H1 (cell line): ENCODE data around the gene FANCM. TPM values are rescaled to one million over a fixed set of nuclear protein-coding genes. Genes with fewer than 3 reads are reported as not detected.

ENCODE experiments used
- CTCF ChIA-PET: fragments of 300-600 bp; sonication (Branson Sonifier 250); formaldehyde crosslinking; loops from one replicate; lab custom pipeline; 2021; ENCODE audit not compliant: partially characterized antibody; lab: Charles Lee
- POLR2A ChIA-PET: fragments of 300-600 bp; sonication (Branson Sonifier 250); formaldehyde crosslinking; loops from one replicate; lab custom pipeline; 2021; ENCODE audit warnings: inconsistent platforms; ENCODE audit not compliant: partially characterized antibody; lab: Charles Lee
- DNase-seq, 2 experiments: peaks; one replicate each; pipeline versions ENCODE4 v3.0.0 to v3.0.0-alpha.2; 2010 to 2022; ENCODE audit warnings: low spot score in 2 of 2, low read depth in 1 of 2, mixed read lengths in 1 of 2
- FAIRE-seq: peaks from 2 replicates; lab custom pipeline; 2011; peaks lifted over from hg19 to GRCh38; lab: Jason Lieb, UNC
- H2AFZ ChIP-seq: 2 replicates; pipeline ENCODE4 v1.8.1; 2012; ENCODE audit warnings: low read length, inconsistent platforms
- H2AK5ac ChIP-seq: 2 replicates; pipeline ENCODE4 v1.6.1; 2013; ENCODE audit warnings: low read depth, low read length
- H2BK120ac ChIP-seq: replicated peaks from 2 replicates; pipeline ENCODE3; 2013; ENCODE audit warnings: low read depth, low read length, inconsistent platforms
- H2BK12ac ChIP-seq: 2 replicates; pipeline ENCODE4 v1.6.1; 2013; ENCODE audit warnings: low read depth, low read length
- H2BK15ac ChIP-seq: 2 replicates; pipeline ENCODE4 v1.6.1; 2013; ENCODE audit warnings: low read length
- H2BK20ac ChIP-seq: 2 replicates; pipeline ENCODE4 v1.6.1; 2013; ENCODE audit warnings: low read length
- H2BK5ac ChIP-seq: 2 replicates; pipeline ENCODE4 v1.6.1; 2013; ENCODE audit warnings: low read depth, low read length
- H3K14ac ChIP-seq: 2 replicates; pipeline ENCODE4 v1.6.1; 2013; ENCODE audit warnings: inconsistent platforms; ENCODE audit not compliant: insufficient read length
- H3K18ac ChIP-seq: 2 replicates; pipeline ENCODE4 v1.6.1; 2013; ENCODE audit warnings: low read length; ENCODE audit errors: extremely low read depth
- H3K23ac ChIP-seq: 2 replicates; pipeline ENCODE4 v1.6.1; 2013; ENCODE audit warnings: inconsistent platforms; ENCODE audit not compliant: insufficient read length
- H3K23me2 ChIP-seq: 2 replicates; pipeline ENCODE4 v1.6.1; 2013; ENCODE audit warnings: low read depth, low read length
- H3K27ac ChIP-seq: 2 replicates; pipeline ENCODE4 v1.6.1; 2011; ENCODE audit warnings: low read depth, low read length, inconsistent platforms
- H3K27me3 ChIP-seq, 4 experiments: replicated peaks in 1 of 4; 1 replicate in 1 of 4; 2 replicates in 3 of 4; pipeline versions ENCODE4 v1.6.1 to v1.8.1; 2011 to 2013; ENCODE audit warnings: low read length in 3 of 4, mild to moderate bottlenecking in 3 of 4, inconsistent platforms in 2 of 4, mixed read lengths in 2 of 4, moderate library complexity in 1 of 4; ENCODE audit not compliant: control insufficient read depth in 3 of 4, insufficient read depth in 3 of 4; ENCODE audit errors: extremely low read depth in 1 of 4
- H3K36me3 ChIP-seq, 4 experiments: 2 replicates each; pipeline versions ENCODE4 v1.6.1 to v1.8.1; 2011 to 2013; ENCODE audit warnings: mild to moderate bottlenecking in 4 of 4, low read length in 3 of 4, moderate library complexity in 2 of 4, control low read depth in 1 of 4, inconsistent platforms in 1 of 4; ENCODE audit not compliant: insufficient read depth in 4 of 4, control insufficient read depth in 2 of 4
- H3K4ac ChIP-seq: replicated peaks from 2 replicates; pipeline ENCODE3; 2013; ENCODE audit warnings: low read length, low read depth, mixed read lengths, inconsistent platforms; ENCODE audit not compliant: insufficient read length
- H3K4me1 ChIP-seq, 4 experiments: replicated peaks in 1 of 4; 1 replicate in 1 of 4; 2 replicates in 3 of 4; pipeline versions ENCODE4 v1.6.1 to v1.8.1; 2011 to 2013; ENCODE audit warnings: low read length in 3 of 4, inconsistent platforms in 2 of 4, mixed read lengths in 1 of 4; ENCODE audit not compliant: insufficient read depth in 4 of 4, control insufficient read depth in 3 of 4
- H3K4me2 ChIP-seq, 2 experiments: 2 replicates each; pipeline versions ENCODE4 v1.6.1 to v1.8.1; 2011 to 2013; ENCODE audit warnings: low read depth in 2 of 2, low read length in 2 of 2, control low read depth in 1 of 2, inconsistent platforms in 1 of 2, mild to moderate bottlenecking in 1 of 2; ENCODE audit not compliant: insufficient read depth in 1 of 2
- H3K4me3 ChIP-seq, 4 experiments: fragments of 200-600, 300-600 bp in 1 of 4; sonication (generic), shearing (Covaris generic), sonication (Bioruptor Twin) in 1 of 4; 2 replicates each; pipeline versions ENCODE4 v1.5.1 to v1.8.1; 2011 to 2016; ENCODE audit warnings: low read length in 4 of 4, low read depth in 3 of 4, control low read depth in 2 of 4, inconsistent platforms in 2 of 4, mild to moderate bottlenecking in 2 of 4, mixed read lengths in 1 of 4, moderate library complexity in 1 of 4; ENCODE audit not compliant: insufficient read depth in 2 of 4; ENCODE audit errors: extremely low read depth in 1 of 4
- H3K56ac ChIP-seq: replicated peaks from 2 replicates; pipeline ENCODE3; 2013; ENCODE audit warnings: low read depth, mild to moderate bottlenecking, mixed read lengths, low read length, inconsistent platforms; ENCODE audit not compliant: insufficient read length
- H3K79me1 ChIP-seq: 2 replicates; pipeline ENCODE4 v1.6.1; 2013; ENCODE audit warnings: low read depth, low read length, control low read depth
- H3K79me2 ChIP-seq, 2 experiments: 2 replicates each; pipeline versions ENCODE4 v1.6.1 to v1.8.1; 2012 to 2013; ENCODE audit warnings: low read length in 2 of 2, mild to moderate bottlenecking in 2 of 2, inconsistent platforms in 1 of 2; ENCODE audit not compliant: insufficient read depth in 2 of 2, control insufficient read depth in 1 of 2
- H3K9ac ChIP-seq, 4 experiments: replicated peaks in 1 of 4; 1 replicate in 1 of 4; 2 replicates in 3 of 4; pipeline versions ENCODE4 v1.6.1 to v1.8.1; 2011 to 2013; ENCODE audit warnings: low read depth in 3 of 4, low read length in 3 of 4, control low read depth in 2 of 4, mild to moderate bottlenecking in 2 of 4, moderate library complexity in 2 of 4, inconsistent platforms in 1 of 4; ENCODE audit errors: extremely low read depth in 1 of 4
- H3K9me3 ChIP-seq, 2 experiments: 2 replicates each; pipeline versions ENCODE4 v1.6.1 to v1.8.1; 2012 to 2013; ENCODE audit warnings: mild to moderate bottlenecking in 2 of 2, moderate library complexity in 2 of 2, control low read depth in 1 of 2, inconsistent platforms in 1 of 2, low read depth in 1 of 2, low read length in 1 of 2, mixed read lengths in 1 of 2; ENCODE audit not compliant: insufficient read depth in 2 of 2
- H4K20me1 ChIP-seq, 2 experiments: replicated peaks in 1 of 2; 2 replicates each; pipeline versions ENCODE3 to v1.8.1; 2011 to 2013; ENCODE audit warnings: inconsistent platforms in 2 of 2, low read length in 2 of 2, mild to moderate bottlenecking in 1 of 2; ENCODE audit not compliant: insufficient read depth in 2 of 2, control insufficient read depth in 1 of 2
- H4K5ac ChIP-seq: 2 replicates; pipeline ENCODE4 v1.6.1; 2013; ENCODE audit warnings: low read length, low read depth, mixed read lengths, inconsistent platforms; ENCODE audit not compliant: insufficient read length
- H4K8ac ChIP-seq: 2 replicates; pipeline ENCODE4 v1.8.0; 2013; ENCODE audit warnings: mild to moderate bottlenecking, moderate library complexity, low read length, inconsistent platforms; ENCODE audit not compliant: insufficient read depth; ENCODE audit errors: extremely low read depth
- H4K91ac ChIP-seq: replicated peaks from 2 replicates; pipeline ENCODE3; 2013; ENCODE audit warnings: low read length, mixed read lengths, inconsistent platforms; ENCODE audit not compliant: insufficient read length
- BRCA1 ChIP-seq: IDR thresholded peaks from 2 replicates; pipeline ENCODE4 v1.6.1; 2012; ENCODE audit warnings: low read depth, low read length, improper control_type of control experiment
- EGR1 ChIP-seq: IDR thresholded peaks from 2 replicates; pipeline ENCODE4 v1.6.1; 2011; ENCODE audit warnings: low read depth, low read length, borderline replicate concordance
- FOSL1 ChIP-seq: IDR thresholded peaks from 2 replicates; pipeline ENCODE4 v1.6.1; 2011; ENCODE audit warnings: mild to moderate bottlenecking, low read depth, low read length, moderate library complexity; ENCODE audit not compliant: insufficient read depth
- HDAC6 ChIP-seq: IDR thresholded peaks from one replicate; pipeline ENCODE4 v1.7.1; 2012; ENCODE audit warnings: low read depth, mild to moderate bottlenecking, inconsistent platforms, low read length, moderate library complexity
- KDM1A ChIP-seq: fragments of 200-600, 300-600 bp; sonication (generic); IDR thresholded peaks from 2 replicates; pipeline ENCODE4 v1.7.1; 2016; ENCODE audit warnings: mild to moderate bottlenecking, low read length, borderline replicate concordance
- TAF7 ChIP-seq: optimal IDR thresholded peaks from 2 replicates; pipeline ENCODE3; 2011; ENCODE audit warnings: low read depth, mild to moderate bottlenecking, inconsistent platforms, low read length, moderate library complexity, borderline replicate concordance
- USF2 ChIP-seq: IDR thresholded peaks from 2 replicates; pipeline ENCODE4 v1.6.1; 2011; ENCODE audit warnings: low read length, improper control_type of control experiment
- WGBS, 2 experiments: shearing (Covaris generic) in 1 of 2; methylation state at CpG; one replicate each; pipeline versions ENCODE4 v1.1.6 to v1.1.7; 2013 to 2015; ENCODE audit warnings: low lambda C conversion rate in 2 of 2, mixed read lengths in 2 of 2, inconsistent platforms in 1 of 2, low coverage in 1 of 2, missing lambda C conversion rate in 1 of 2; ENCODE audit not compliant: insufficient replicate concordance in 2 of 2, insufficient coverage in 1 of 2, insufficient read length in 1 of 2; ENCODE audit errors: extremely low coverage in 1 of 2, missing lambda C conversion rate in 1 of 2; 5-methylcytosine and 5-hydroxymethylcytosine counted together
- polyA plus RNA-seq, 7 experiments: library from polyadenylated mRNA; depleted of rRNA in 3 of 7; stranded (reverse) in 5 of 7; unstranded in 2 of 7; fragments of >200 nt in 5 of 7; fragments of 200-250 nt in 2 of 7; gene quantifications; 1 replicate in 5 of 7; 2 replicates in 1 of 7; 4 replicates in 1 of 7; pipeline versions ENCODE4 v1.2.1 to v1.2.3, GENCODE V29; 2011 to 2013; ENCODE audit warnings: missing spikeins in 2 of 7, mixed read lengths in 2 of 7
- total RNA-seq: library from RNA; stranded (reverse); fragmentation: NEBNext Ultra II Directional; extraction: Animal tissue kit (Norgen Biotek cat#: 25700); gene quantifications from 2 replicates; pipeline ENCODE4 v1.2.1, GENCODE V29; 2021
- TF ChIP-seq, protein P1 (sequence below): IDR thresholded peaks from 2 replicates; pipeline ENCODE4 v1.6.1; 2012; ENCODE audit warnings: inconsistent platforms
- TF ChIP-seq, protein P2 (sequence below): IDR thresholded peaks from 2 replicates; pipeline ENCODE4 v1.6.1; 2011; ENCODE audit warnings: low read depth, mild to moderate bottlenecking, low read length; ENCODE audit not compliant: insufficient read depth

FANCM gene
- total and polyA plus RNA-seq, 2 of the 8 experiments (the other 6 are each of a cell fraction or from before 2014, with no cell fraction given) = 3.2 to 10.5 TPM

DNA sequence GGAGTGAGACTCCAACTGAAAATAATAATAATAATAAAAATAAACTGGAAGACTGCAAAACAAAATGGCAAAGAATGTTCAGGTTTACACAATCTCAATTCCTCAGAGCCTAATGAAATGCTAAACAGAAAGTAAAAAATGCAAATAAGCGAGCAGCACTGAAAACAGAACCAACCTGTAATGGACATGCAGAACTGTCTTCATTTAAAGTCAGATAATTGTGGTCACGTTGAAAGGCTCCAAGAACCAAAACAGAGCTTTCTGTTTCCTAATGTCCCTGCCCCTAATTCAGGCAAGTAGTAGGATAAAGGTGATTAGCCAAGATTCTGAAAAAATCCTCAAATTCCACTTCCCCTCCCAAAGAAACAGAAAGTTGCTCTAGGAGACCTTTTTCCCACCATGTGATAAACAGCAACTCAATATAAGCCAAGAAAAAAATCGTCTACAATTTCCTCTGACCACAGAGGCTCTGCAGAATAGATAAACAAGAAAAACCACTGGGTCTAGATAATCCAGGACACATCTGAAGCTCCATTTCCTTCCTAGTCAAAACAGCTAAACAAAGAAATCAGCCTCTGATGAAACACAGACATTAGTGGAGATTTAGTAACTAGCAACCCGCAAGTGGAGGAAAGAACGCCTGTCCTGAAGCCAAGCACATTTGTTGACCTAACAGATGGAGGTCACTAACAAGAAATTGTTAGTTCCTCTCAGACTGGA is 114.3 kb downstream of the FANCM start:
- no peak overlapping the region for H3K9ac ChIP-seq
- no peak overlapping the region for H3K56ac ChIP-seq
- H4K8ac ChIP-seq = no peak overlapping the region
- no peak overlapping the region for H3K4me3 ChIP-seq
- no peak overlapping the region for H2BK120ac ChIP-seq
- H2BK15ac ChIP-seq = no peak overlapping the region
- no peak overlapping the region for H3K4ac ChIP-seq
- no peak overlapping the region; a peak in 1 of 4 replicates for H3K4me2 ChIP-seq
- H3K18ac ChIP-seq = no peak overlapping the region
- peaks cover 5% of the 10 kb centered on the region for H3K79me1 ChIP-seq
- H3K14ac ChIP-seq = no peak overlapping the region
- H3K23ac ChIP-seq = no peak overlapping the region
- POLR2A ChIA-PET = no interaction called here
- CTCF ChIA-PET = interaction anchor here (1.3 kb wide), 1 partner anchor 19 kb away, joined by 4 read pairs; no protein-coding TSS in a partner anchor
- peaks cover 0 to 5% (median 2%) of the 10 kb centered on the region in 4 experiments; a peak in 2 of 7 replicates for H3K4me1 ChIP-seq
- no peaks in the 10 kb centered on the region; a peak in 1 of 7 replicates for H3K27me3 ChIP-seq
- H3K79me2 ChIP-seq = peaks cover 44 to 80% of the 10 kb centered on the region in 2 experiments
- no peak overlapping the region for H2BK12ac ChIP-seq
- TF ChIP-seq FOSL1 (no peak), KDM1A (no peak), TAF7 (no peak), EGR1 (no peak), USF2 (no peak), HDAC6 (no peak), BRCA1 (no peak)
- TF ChIP-seq, protein P1, sequence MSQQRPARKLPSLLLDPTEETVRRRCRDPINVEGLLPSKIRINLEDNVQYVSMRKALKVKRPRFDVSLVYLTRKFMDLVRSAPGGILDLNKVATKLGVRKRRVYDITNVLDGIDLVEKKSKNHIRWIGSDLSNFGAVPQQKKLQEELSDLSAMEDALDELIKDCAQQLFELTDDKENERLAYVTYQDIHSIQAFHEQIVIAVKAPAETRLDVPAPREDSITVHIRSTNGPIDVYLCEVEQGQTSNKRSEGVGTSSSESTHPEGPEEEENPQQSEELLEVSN = no peak
- TF ChIP-seq, protein P2, sequence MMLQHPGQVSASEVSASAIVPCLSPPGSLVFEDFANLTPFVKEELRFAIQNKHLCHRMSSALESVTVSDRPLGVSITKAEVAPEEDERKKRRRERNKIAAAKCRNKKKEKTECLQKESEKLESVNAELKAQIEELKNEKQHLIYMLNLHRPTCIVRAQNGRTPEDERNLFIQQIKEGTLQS = no peak
- H3K36me3 ChIP-seq = no peaks in the 10 kb centered on the region
- no peak overlapping the region for H3K27ac ChIP-seq
- no peak for FAIRE-seq
- H2AFZ ChIP-seq = no peak overlapping the region
- H2AK5ac ChIP-seq = no peak overlapping the region
- WGBS, 2 experiments = 84% methylated on average over 5 of the region's 5 CpGs; no CpG with 5 or more reads in 1 of the 2 experiments
- H4K20me1 ChIP-seq = peaks cover 3 to 5% of the 10 kb centered on the region in 2 experiments
- no peak for DNase-seq
- H3K23me2 ChIP-seq = peaks cover 2% of the 10 kb centered on the region; the same call in 1 of the 2 replicates
- H4K91ac ChIP-seq = no peak overlapping the region
- H2BK5ac ChIP-seq = no peak overlapping the region
- no peak overlapping the region for H4K5ac ChIP-seq
- H2BK20ac ChIP-seq = no peak overlapping the region
- H3K9me3 ChIP-seq = no peaks in the 10 kb centered on the region
